ENCODE measurements around the gene IPO4.

IPO4 gene

GRCh38 chr14:24146453-24146977 is 42.1 kb downstream of the IPO4 start, which contains the start of gene PSME2:
PSME2 (minus strand) TSS chr14:24146610; CDS start chr14:24146581, 29 bp downstream.
- DNase-seq = peak; percentile 91

GRCh38 chr14:24145690-24146452 is 42.7 kb downstream of the IPO4 start:
- no peak for DNase-seq

GRCh38 chr14:24145219-24145618 is 43.4 kb downstream of the IPO4 start:
- DNase-seq = no peak

GRCh38 chr14:24144451-24144850 is 44.2 kb downstream of the IPO4 start:
- no peak for DNase-seq

DNA sequence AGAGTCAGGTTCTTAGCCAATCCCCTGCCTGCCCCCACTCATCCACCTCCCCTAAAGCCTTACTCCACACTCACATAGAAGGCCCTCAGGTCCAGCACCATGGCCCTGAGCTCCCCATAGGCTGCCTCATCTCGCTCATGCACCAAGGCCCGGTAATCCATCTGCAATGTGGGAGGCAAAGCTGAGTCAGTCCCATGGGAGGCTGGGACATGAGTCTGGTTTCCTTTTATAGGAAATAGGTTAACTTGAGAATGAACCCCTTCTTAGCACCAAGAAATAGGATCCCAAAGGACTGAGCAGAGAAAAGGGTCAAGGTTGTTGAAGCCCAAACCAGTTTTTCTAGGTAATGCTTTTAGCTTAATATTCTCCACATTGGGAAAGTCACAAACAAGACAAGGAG is 45.1 kb downstream of the IPO4 start:
- DNase-seq = no peak

- peak; percentile 90 for DNase-seq
Measured at GRCh38 chr14:24141097-24141880, 47.3 kb downstream of the IPO4 start, which contains the start of gene EMC9. EMC9 (minus strand) TSS chr14:24141591; CDS start chr14:24141304, 287 bp downstream.

GRCh38 chr14:24139272-24139934 is 49.2 kb downstream of the IPO4 start:
- DNase-seq = peak; percentile 34

DNA sequence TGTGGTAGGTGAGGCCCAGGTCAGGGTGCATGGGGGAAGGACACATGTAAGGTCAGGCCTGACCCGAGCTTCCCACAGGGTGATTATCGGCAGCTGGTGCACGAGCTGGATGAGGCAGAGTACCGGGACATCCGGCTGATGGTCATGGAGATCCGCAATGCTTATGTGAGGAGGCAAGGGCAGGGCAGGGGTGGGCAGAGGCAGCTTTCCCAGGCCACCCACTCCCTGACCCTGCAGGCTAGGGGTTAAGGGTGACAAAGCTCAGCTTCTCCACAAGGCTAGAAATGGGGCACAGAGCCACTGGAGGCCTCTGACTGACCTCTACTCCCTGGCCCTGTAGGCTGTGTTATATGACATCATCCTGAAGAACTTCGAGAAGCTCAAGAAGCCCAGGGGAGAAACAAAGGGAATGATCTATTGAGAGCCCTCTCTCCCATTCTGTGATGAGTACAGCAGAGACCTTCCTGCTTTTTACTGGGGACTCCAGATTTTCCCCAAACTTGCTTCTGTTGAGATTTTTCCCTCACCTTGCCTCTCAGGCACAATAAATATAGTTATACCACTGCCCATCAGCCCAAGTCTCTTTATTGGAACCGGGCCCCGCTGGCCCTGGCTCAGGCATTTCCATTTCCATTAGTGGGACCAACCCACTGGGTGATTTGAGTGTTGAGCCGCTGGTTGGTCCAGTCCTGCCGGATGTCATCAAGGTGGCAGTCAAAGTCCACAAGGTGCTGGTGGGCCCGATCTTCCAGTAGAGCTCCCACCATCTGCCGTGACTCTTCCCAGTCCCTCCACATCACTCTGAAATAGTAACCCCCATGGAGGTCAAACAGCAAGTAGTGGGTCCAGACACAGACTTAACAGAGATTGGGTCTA is 50.0 kb downstream of the IPO4 start:
- DNase-seq = no peak

DNA sequence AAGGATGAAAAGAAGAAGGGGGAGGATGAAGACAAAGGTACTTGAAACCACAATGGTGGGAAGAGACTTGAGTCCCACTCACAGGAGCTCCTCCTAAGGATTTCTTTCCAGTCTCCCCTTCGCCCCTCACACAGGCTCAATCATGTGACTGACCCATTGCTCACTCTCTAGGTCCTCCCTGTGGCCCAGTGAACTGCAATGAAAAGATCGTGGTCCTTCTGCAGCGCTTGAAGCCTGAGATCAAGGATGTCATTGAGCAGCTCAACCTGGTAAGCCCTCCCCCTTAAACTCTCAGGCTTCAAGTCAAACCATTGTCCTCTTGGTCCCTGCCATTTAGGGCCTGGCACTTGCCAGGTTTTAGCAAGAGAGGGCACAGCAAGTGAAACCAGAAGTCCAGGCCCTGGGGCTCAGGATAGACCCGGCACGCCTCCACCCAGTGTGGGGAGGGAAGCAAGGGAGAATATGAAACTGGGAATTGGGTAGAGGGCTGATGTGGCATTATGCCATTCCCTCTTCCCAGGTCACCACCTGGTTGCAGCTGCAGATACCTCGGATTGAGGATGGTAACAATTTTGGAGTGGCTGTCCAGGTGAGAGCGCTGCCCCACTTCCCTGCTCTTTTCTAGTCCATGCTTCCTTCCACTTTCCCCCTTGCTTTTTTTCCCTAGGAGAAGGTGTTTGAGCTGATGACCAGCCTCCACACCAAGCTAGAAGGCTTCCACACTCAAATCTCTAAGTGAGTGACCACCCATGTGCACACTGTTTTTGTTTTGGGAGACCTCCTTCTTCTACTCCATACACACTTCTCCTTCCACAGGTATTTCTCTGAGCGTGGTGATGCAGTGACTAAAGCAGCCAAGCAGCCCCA is 50.9 kb downstream of the IPO4 start:
- DNase-seq = no peak

- DNase-seq = no peak
Measured at GRCh38 chr14:24136684-24137528, 51.7 kb downstream of the IPO4 start.

DNA sequence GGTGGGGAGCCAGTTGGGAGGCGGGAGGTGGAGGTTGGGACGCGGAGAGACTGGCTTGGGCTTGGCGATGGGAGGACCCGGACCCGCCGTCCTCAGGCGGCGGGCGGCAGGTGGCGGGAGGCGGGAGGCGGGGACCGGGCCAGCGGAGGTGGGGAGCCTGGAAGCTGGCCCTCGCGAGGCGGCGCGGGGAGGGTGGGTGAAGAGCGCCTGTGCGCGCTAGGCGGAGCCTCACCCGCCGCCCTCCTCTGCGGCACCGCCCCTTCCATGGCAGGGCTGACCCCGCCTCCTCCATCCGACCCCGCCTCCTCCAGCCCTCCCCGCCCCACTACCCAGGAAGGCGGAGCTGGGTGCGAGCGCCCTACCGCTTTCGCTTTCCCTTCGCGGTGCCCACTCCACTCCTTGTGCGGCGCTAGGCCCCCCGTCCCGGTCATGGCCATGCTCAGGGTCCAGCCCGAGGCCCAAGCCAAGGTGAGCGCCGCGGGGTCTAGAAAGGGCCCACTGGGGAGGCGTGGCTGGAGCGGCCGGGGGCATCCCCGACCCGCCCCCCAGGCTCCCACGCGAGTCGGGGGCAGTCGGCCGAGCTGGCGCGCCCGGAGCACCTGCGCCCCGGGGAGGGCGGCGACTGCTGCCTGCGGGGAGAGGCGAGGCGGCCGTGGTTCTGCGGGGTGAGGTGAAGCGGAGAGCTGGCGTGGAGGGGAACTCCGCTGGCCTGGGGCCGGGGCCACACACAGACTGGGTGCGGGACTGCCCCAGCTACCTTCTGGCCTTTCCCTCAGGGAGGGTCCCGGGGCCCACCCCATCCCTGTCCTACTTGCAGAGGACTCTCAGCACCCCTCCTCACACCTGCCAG is 52.6 kb downstream of the IPO4 start, which contains the start of gene PSME1:
TSS of gene PSME1 (plus strand) at position 361 of the 850 bp plus-strand sequence. CDS start at position 430, 69 bp downstream.
- DNase-seq = peak; percentile 85

DNA sequence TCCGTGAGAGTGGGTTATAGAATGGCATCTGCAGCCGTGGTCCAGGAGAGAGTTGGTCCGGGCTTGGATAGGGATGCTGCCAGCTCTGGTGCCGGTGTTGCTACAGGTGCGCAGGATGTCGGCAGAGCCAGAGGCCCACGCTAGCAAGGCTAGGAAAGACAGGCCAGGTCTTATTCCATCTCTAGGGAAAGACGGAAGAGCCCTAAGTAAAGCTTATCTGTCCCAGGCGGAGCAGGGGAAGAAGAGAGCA is 53.1 kb downstream of the IPO4 start:
- no peak for DNase-seq

DNA sequence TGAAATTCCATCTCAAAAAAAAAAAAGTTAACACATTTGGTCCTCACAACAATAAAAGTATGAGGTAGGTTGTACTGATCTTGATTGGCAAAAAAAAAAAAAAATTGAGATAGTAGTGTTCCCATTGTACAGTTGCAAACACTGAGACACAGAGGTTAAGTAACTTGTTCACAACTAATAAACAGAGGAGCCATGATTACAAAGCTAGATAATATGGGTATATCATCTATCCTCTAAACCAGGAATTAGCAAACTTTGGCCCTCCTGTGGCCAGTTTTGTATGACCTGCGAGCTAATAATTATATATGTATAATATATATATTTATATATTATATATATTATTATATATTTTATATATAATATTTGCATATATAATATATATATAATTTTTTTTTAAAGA is 54.9 kb downstream of the IPO4 start:
- DNase-seq = no peak

DNA sequence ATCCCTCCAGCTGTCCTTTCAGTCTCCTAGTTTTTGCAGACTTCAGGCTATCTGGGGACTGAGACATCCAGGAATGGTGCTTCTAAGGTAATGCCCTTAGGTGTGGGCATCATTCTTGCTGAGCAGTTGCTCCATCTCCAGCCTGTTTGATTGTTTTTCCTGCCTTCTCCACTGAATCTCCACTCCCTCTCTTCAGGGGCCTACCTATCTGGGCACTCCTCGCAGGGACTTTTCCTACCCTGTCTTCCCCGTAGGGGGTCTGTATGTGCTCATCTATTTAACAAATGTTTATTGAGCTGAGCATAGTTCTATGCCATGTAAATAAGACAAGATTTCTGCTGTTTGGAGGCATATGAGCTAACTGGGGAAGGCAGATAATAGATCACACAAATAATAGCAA is 55.6 kb downstream of the IPO4 start:
- no peak for DNase-seq

- DNase-seq = no peak
Measured at GRCh38 chr14:24132061-24132685, 56.4 kb downstream of the IPO4 start.

GRCh38 chr14:24131549-24131966 is 57.1 kb downstream of the IPO4 start:
- no peak for DNase-seq

DNA sequence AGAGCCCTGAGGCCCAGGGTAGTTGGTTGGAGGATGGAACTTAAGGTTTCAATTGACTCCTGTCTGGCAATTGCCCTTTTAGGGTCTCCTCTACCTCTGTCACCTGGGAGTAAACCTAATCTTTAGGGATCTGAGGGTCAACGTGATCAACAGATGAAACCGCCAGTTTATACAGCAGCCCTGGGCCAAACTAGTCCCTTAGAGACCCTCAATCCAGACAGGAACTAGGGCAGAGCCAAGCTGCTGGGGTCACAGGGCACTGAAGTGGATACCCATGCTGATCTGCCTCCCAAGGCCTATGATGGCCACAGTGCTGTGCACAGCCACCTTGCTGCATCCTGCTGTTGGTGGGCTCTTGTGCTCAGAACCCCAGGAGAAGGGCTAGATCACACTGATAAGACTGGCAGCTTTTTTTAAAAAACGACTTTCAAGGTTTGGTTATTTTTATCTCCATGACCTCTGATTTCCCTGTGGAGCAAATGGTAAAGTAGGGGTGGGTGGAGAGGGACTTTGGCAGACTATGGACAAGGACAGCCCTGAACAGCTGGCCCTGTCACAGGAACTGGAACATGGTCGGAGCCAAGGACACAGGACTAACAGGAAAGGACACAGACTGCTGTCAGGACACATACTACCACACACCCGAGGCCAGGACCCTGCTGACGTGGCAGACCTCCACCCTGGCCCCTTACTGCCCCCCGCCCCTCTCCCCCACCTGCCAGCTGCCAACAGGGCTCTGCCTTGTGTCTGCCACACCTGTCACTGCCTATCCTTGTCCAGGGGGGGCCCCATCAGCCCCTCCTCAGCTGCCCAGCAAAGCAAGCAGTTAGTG is 57.7 kb downstream of the IPO4 start:
- no peak for DNase-seq

GRCh38 chr14:24130380-24130716 is 58.3 kb downstream of the IPO4 start, which contains the start of gene FITM1:
FITM1 (plus strand) TSS chr14:24130659; CDS start chr14:24131564, 905 bp downstream.
- DNase-seq = no peak
